Kidney (tissue), 14 donors: ENCODE results near the gene THUMPD2. TPM values are rescaled to one million over a fixed set of nuclear protein-coding genes. Genes with fewer than 3 reads are reported as not detected.

ENCODE experiments used
- DNase-seq, 5 donors: peaks; one replicate each; pipeline ENCODE4 v3.0.0-alpha.2; 2013 to 2020
- FAIRE-seq: peaks from 2 replicates; lab custom pipeline; 2012; peaks lifted over from hg19 to GRCh38; lab: Jason Lieb, UNC
- H3K27ac ChIP-seq, 2 donors: one replicate each; pipeline ENCODE4 v1.7.0; 2013; ENCODE audit warnings: low read depth in 2 of 2, low read length in 2 of 2, inconsistent platforms in 1 of 2
- H3K27me3 ChIP-seq: one replicate; pipeline ENCODE4 v1.7.1; 2013; ENCODE audit warnings: low read length, inconsistent platforms; ENCODE audit not compliant: control insufficient read depth, insufficient read depth
- H3K36me3 ChIP-seq, 3 donors: one replicate each; pipeline versions ENCODE4 v1.7.0 to v1.7.1; 2013; ENCODE audit warnings: low read length in 3 of 3, control low read depth in 1 of 3, inconsistent platforms in 1 of 3; ENCODE audit not compliant: insufficient read depth in 3 of 3, control insufficient read depth in 2 of 3
- H3K4me1 ChIP-seq, 3 donors: one replicate each; pipeline versions ENCODE4 v1.7.0 to v1.7.1; 2013; ENCODE audit warnings: low read length in 3 of 3, inconsistent platforms in 1 of 3, low read depth in 1 of 3; ENCODE audit not compliant: control insufficient read depth in 2 of 3, insufficient read depth in 2 of 3
- H3K4me3 ChIP-seq, 3 donors: one replicate each; pipeline versions ENCODE4 v1.7.0 to v1.8.1; 2013; ENCODE audit warnings: low read length in 3 of 3, control low read depth in 1 of 3, inconsistent platforms in 1 of 3
- H3K9ac ChIP-seq, 3 donors: one replicate each; pipeline versions ENCODE4 v1.7.0 to v1.7.1; 2013; ENCODE audit warnings: low read length in 3 of 3, control low read depth in 1 of 3, inconsistent platforms in 1 of 3
- H3K9me3 ChIP-seq, 3 donors: one replicate each; pipeline versions ENCODE4 v1.7.0 to v1.7.1; 2013; ENCODE audit warnings: low read length in 3 of 3, control low read depth in 1 of 3, inconsistent platforms in 1 of 3; ENCODE audit not compliant: control insufficient read depth in 2 of 3, insufficient read depth in 1 of 3
- intact Hi-C: fragments of 100-400 bp; cut with DNase I; formaldehyde crosslinking; loops from one replicate; pipeline ENCODE4 v1.11.1; 2022
- polyA plus RNA-seq: library from polyadenylated mRNA; stranded (reverse); fragments of 350-450 nt; fragmentation: Illumina TruSeq; extraction: RNeasy Lipid Tissue Mini Kit (QIAGEN cat#74804); gene quantifications from one replicate; pipeline ENCODE4 v1.2.3, GENCODE V29; 2014; ENCODE audit warnings: low read depth, low replicate concordance; ENCODE audit not compliant: insufficient read depth
- total RNA-seq: library from RNA; stranded (reverse); fragmentation: NEBNext Ultra II Directional; extraction: Animal tissue kit (Norgen Biotek cat#: 25700); gene quantifications from one replicate; pipeline ENCODE4 v1.2.1, GENCODE V29; 2021
- TF ChIP-seq, protein P1 (sequence below): IDR thresholded peaks from 3 replicates; pipeline ENCODE4 v1.5.1; 2012; ENCODE audit warnings: mild to moderate bottlenecking, moderate library complexity, borderline replicate concordance; ENCODE audit not compliant: insufficient read depth; ENCODE audit errors: extremely low read depth
- donor health status: control.
- donor health status: control.
- donor health status: control.
- donor health status: control.
- donor health status: control.
- donor health status: DM: yes; HTN: yes; CAD: no.
- donor health status: Normal renal cell carcinoma (clear cell type).

THUMPD2 gene
- total and polyA plus RNA-seq, 2 donors from 2014 or later = 9.2 to 14.1 TPM

DNA sequence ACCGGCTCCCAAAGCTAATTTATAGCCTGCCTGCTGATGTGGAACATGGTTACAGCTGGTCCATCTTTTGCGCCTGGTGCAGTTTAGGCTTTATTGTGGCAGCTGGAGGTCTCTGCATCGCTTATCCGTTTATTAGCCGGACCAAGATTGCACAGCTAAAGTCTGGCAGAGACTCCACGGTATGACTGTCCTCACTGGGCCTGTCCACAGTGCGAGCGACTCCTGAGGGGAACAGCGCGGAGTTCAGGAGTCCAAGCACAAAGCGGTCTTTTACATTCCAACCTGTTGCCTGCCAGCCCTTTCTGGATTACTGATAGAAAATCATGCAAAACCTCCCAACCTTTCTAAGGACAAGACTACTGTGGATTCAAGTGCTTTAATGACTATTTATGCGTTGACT, 62.0 kb downstream of the THUMPD2 start:
- TF ChIP-seq, protein P1, sequence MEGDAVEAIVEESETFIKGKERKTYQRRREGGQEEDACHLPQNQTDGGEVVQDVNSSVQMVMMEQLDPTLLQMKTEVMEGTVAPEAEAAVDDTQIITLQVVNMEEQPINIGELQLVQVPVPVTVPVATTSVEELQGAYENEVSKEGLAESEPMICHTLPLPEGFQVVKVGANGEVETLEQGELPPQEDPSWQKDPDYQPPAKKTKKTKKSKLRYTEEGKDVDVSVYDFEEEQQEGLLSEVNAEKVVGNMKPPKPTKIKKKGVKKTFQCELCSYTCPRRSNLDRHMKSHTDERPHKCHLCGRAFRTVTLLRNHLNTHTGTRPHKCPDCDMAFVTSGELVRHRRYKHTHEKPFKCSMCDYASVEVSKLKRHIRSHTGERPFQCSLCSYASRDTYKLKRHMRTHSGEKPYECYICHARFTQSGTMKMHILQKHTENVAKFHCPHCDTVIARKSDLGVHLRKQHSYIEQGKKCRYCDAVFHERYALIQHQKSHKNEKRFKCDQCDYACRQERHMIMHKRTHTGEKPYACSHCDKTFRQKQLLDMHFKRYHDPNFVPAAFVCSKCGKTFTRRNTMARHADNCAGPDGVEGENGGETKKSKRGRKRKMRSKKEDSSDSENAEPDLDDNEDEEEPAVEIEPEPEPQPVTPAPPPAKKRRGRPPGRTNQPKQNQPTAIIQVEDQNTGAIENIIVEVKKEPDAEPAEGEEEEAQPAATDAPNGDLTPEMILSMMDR = no peak
- FAIRE-seq = no peak
- Histone ChIP-seq H3K9me3 (no peaks in the 10 kb centered on the region), H3K36me3 (no peaks in the 10 kb centered on the region), H3K9ac (no peak overlapping the region), H3K27ac (no peak overlapping the region), H3K4me1 (no peaks in the 10 kb centered on the region), H3K27me3 (no peaks in the 10 kb centered on the region), H3K4me3 (no peak overlapping the region)
- intact Hi-C loops = no loop called here
- no peak for DNase-seq

DNA sequence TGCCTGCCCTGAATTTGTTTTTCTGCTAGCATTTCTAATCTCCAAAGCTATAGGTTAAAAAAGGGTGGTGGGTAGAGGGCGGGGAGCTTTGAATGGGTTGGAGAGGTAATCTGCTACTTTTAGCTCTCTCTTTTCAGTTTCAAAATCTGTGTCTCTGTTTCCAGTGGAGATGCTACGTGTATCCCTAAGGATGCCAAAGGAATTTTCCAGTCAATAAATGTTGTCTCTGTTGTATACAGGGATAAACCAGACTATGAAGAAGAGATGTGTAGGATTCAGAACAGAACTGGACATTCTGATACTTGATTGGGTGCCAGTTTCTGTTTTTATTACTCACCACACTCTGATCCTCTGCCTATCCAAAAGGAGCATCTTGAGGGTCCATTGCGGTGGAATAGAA, 63.2 kb downstream of the THUMPD2 start:
- Histone ChIP-seq H3K27ac (no peak overlapping the region), H3K36me3 (no peaks in the 10 kb centered on the region), H3K4me1 (no peaks in the 10 kb centered on the region), H3K27me3 (no peaks in the 10 kb centered on the region), H3K4me3 (no peak overlapping the region), H3K9me3 (no peaks in the 10 kb centered on the region), H3K9ac (no peak overlapping the region)
- TF ChIP-seq, protein P1 = no peak
- no peak for FAIRE-seq
- DNase-seq = no peak
- intact Hi-C loops = no loop called here

DNA sequence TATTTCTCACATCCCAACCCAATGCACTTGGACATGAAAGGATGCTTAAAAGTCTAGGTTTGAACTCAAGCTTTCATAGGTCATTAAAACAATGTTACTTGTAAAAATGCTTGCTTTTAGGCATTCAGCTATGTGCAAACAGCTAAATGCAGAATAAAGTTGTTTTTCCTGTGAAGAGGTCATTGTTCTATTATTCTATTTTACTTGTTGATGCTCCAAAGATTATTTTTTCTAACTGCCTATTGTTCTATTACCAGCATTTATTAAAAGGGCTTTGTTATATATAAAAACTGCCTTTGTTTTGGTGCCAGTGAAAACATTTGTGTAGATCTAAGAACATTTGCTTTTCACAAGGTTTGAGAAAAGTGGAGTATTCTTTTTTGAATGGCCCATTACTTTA, 64.0 kb downstream of the THUMPD2 start:
- FAIRE-seq (no peak), DNase-seq (no peak)
- TF ChIP-seq, protein P1 = no peak
- H3K9me3 ChIP-seq = no peaks in the 10 kb centered on the region
- H3K27me3 ChIP-seq = no peaks in the 10 kb centered on the region
- H3K4me1 ChIP-seq = no peaks in the 10 kb centered on the region
- H3K27ac ChIP-seq = no peak overlapping the region
- H3K36me3 ChIP-seq = no peaks in the 10 kb centered on the region
- intact Hi-C loops = no loop called here
- H3K4me3 ChIP-seq = no peak overlapping the region
- no peak overlapping the region for H3K9ac ChIP-seq

DNA sequence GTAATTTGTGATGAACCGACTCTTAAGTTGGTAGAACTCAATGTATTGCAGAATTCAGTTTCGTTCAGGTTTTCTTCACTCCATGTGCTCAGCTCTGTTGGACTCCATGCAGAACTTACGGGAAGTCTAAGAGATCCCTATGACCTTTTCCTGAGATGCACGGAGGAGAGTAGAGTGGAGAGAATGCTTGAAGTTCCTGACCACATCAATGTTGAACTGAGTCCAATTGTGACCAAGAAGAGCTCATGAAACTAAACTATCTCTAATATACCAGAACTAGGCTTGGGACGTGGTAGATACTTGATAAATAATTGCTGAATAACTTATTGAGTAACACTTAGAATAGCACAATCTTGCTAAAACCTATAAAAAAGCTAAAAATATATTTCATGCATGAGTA, 66.1 kb downstream of the THUMPD2 start:
- Histone ChIP-seq H3K27me3 (no peaks in the 10 kb centered on the region), H3K4me3 (no peak overlapping the region), H3K9ac (no peak overlapping the region), H3K4me1 (no peaks in the 10 kb centered on the region), H3K27ac (no peak overlapping the region), H3K36me3 (no peaks in the 10 kb centered on the region), H3K9me3 (no peaks in the 10 kb centered on the region)
- FAIRE-seq = no peak
- DNase-seq = no peak
- TF ChIP-seq, protein P1 = no peak
- intact Hi-C loops = no loop called here
